HL-60/S4 treated with phorbol 12-myristate 13-acetate at 8.2 ng/mL for 4 days and 3 days (cell line): ENCODE data around the gene CCR9.

Experiments
- in situ Hi-C: fragments of 300-500 bp; cut with MboI; formaldehyde crosslinking; loops from 2 replicates; pipeline ENCODE4 v1.15.0; 2022; ENCODE audit warnings: low sequenced_read_pairs

The CCR9 gene

GRCh38 chr3:45871780-45872179 lies 14.6 kb upstream of the CCR9 start:
- in situ Hi-C loops = no loop called here

GRCh38 chr3:45872569-45872968 lies 13.8 kb upstream of the CCR9 start:
- in situ Hi-C loops = no loop called here

- in situ Hi-C loops = no loop called here
Observed at GRCh38 chr3:45873036-45873435, 13.3 kb upstream of the CCR9 start.

- in situ Hi-C loops = no loop called here
Observed at GRCh38 chr3:45873638-45874037, 12.7 kb upstream of the CCR9 start.

- in situ Hi-C loops = no loop called here
Observed at GRCh38 chr3:45874677-45875346, 11.5 kb upstream of the CCR9 start.

- in situ Hi-C loops = no loop called here
Observed at GRCh38 chr3:45878124-45878523, 8.2 kb upstream of the CCR9 start.

GRCh38 chr3:45880725-45881077 lies 5.6 kb upstream of the CCR9 start:
- in situ Hi-C loops = no loop called here

GRCh38 chr3:45881078-45882022 lies 5.0 kb upstream of the CCR9 start:
- in situ Hi-C loops = no loop called here

GRCh38 chr3:45884368-45885201 lies 1.8 kb upstream of the CCR9 start:
- in situ Hi-C loops = no loop called here

GRCh38 chr3:45887285-45887684 lies 942 bp downstream of the CCR9 start:
- in situ Hi-C loops = no loop called here

- in situ Hi-C loops = no loop called here
Observed at GRCh38 chr3:45887759-45888511, 1.6 kb downstream of the CCR9 start.

GRCh38 chr3:45889337-45889736 lies 3.0 kb downstream of the CCR9 start:
- in situ Hi-C loops = no loop called here

- in situ Hi-C loops = no loop called here
Observed at GRCh38 chr3:45890405-45890804, 4.1 kb downstream of the CCR9 start.

GRCh38 chr3:45892161-45892560 lies 5.8 kb downstream of the CCR9 start:
- in situ Hi-C loops = no loop called here

GRCh38 chr3:45894015-45894414 lies 7.7 kb downstream of the CCR9 start:
- in situ Hi-C loops = no loop called here

- in situ Hi-C loops = no loop called here
Observed at GRCh38 chr3:45895686-45896468, 9.5 kb downstream of the CCR9 start.

GRCh38 chr3:45896956-45897355 lies 10.6 kb downstream of the CCR9 start:
- in situ Hi-C loops = no loop called here

GRCh38 chr3:45904931-45905330 lies 18.6 kb downstream of the CCR9 start:
- in situ Hi-C loops = no loop called here

GRCh38 chr3:45905755-45906154 lies 19.4 kb downstream of the CCR9 start:
- in situ Hi-C loops = no loop called here
